SK-N-SH treated with all-trans-retinoic acid at 6 μM for 48 hours (cell line): ENCODE results near the gene CEPT1.

ENCODE experiments used
- ATAC-seq: fragments of 200-7000 bp; cut with Tn5 transposase; 3 replicates; pipeline ENCODE4 v1.9.1; 2020; ENCODE audit warnings: mild to moderate bottlenecking, moderate library complexity
- BACH2 ChIP-seq: fragments of 250-450 bp; sonication (Bioruptor Pico); IDR thresholded peaks from 2 replicates; pipeline ENCODE4 v1.9.0; 2021; ENCODE audit warnings: mild to moderate bottlenecking, borderline replicate concordance
- CSDC2 ChIP-seq: fragments of 250-450 bp; sonication (Bioruptor Pico); IDR thresholded peaks from 2 replicates; pipeline ENCODE4 v1.5.0; 2020; ENCODE audit warnings: mild to moderate bottlenecking, moderate library complexity
- ESRRG ChIP-seq: fragments of 250-450 bp; sonication (Bioruptor Pico); IDR thresholded peaks from 2 replicates; pipeline ENCODE4 v1.6.1; 2021; ENCODE audit warnings: mild to moderate bottlenecking
- GLIS3 ChIP-seq: fragments of 250-450 bp; sonication (Bioruptor Pico); IDR thresholded peaks from 2 replicates; pipeline ENCODE4 v1.5.0; 2020; ENCODE audit warnings: mild to moderate bottlenecking, moderate library complexity
- ISL1 ChIP-seq: fragments of 250-450 bp; sonication (Bioruptor Pico); IDR thresholded peaks from 2 replicates; pipeline ENCODE4 v2.1.2; 2022; ENCODE audit warnings: mild to moderate bottlenecking, moderate library complexity
- OSR1 ChIP-seq: fragments of 250-450 bp; sonication (Bioruptor Pico); IDR thresholded peaks from 2 replicates; pipeline ENCODE4 v1.8.0; 2022; ENCODE audit warnings: moderate library complexity, mild to moderate bottlenecking, inconsistent platforms
- PATZ1 ChIP-seq: fragments of 250-450 bp; sonication (Bioruptor Pico); IDR thresholded peaks from 2 replicates; pipeline ENCODE4 v1.8.0; 2020; ENCODE audit warnings: mild to moderate bottlenecking, moderate library complexity, borderline replicate concordance
- POU6F1 ChIP-seq: fragments of 250-450 bp; sonication (Bioruptor Pico); IDR thresholded peaks from 2 replicates; pipeline ENCODE4 v1.8.0; 2021; ENCODE audit warnings: low read depth, mild to moderate bottlenecking, moderate library complexity, borderline replicate concordance
- PPARA ChIP-seq: fragments of 250-450 bp; sonication (Bioruptor Pico); IDR thresholded peaks from 2 replicates; pipeline ENCODE4 v1.5.0; 2020; ENCODE audit warnings: mild to moderate bottlenecking, borderline replicate concordance
- RARB ChIP-seq: fragments of 250-450 bp; sonication (Bioruptor Pico); IDR thresholded peaks from 2 replicates; pipeline ENCODE4 v1.8.0; 2021; ENCODE audit warnings: mild to moderate bottlenecking, moderate library complexity
- TCF4 ChIP-seq: fragments of 250-450 bp; sonication (Bioruptor Pico); IDR thresholded peaks from 2 replicates; pipeline ENCODE4 v1.8.0; 2021; ENCODE audit warnings: mild to moderate bottlenecking, moderate library complexity, borderline replicate concordance
- TOX ChIP-seq: fragments of 250-450 bp; sonication (Bioruptor Pico); IDR thresholded peaks from 2 replicates; pipeline ENCODE4 v1.8.0; 2021; ENCODE audit warnings: mild to moderate bottlenecking, moderate library complexity, borderline replicate concordance
- ZC3H10 ChIP-seq: fragments of 250-450 bp; sonication (Bioruptor Pico); IDR thresholded peaks from 2 replicates; pipeline ENCODE4 v1.5.1; 2021; ENCODE audit warnings: mild to moderate bottlenecking, moderate library complexity
- ZFP3 ChIP-seq: fragments of 250-450 bp; sonication (Bioruptor Pico); IDR thresholded peaks from 2 replicates; pipeline ENCODE4 v1.5.0; 2020; ENCODE audit warnings: mild to moderate bottlenecking, moderate library complexity
- ZFP30 ChIP-seq: fragments of 450-650 bp; formaldehyde crosslinking; IDR thresholded peaks from 2 replicates; pipeline ENCODE4 v1.5.0; 2022; ENCODE audit warnings: mild to moderate bottlenecking, moderate library complexity
- ZNF565 ChIP-seq: fragments of 450-650 bp; formaldehyde crosslinking; conservative IDR thresholded peaks from 2 replicates; pipeline ENCODE4 v1.5.0; 2020; ENCODE audit warnings: low read depth, mild to moderate bottlenecking, moderate library complexity
- ZNF8 ChIP-seq: fragments of 450-650 bp; formaldehyde crosslinking; IDR thresholded peaks from 2 replicates; pipeline ENCODE4 v1.5.0; 2020; ENCODE audit warnings: mild to moderate bottlenecking, moderate library complexity
- TF ChIP-seq, protein P1 (sequence below): fragments of 250-450 bp; sonication (Bioruptor Pico); IDR thresholded peaks from 2 replicates; pipeline ENCODE4 v1.5.1; 2021; ENCODE audit warnings: mild to moderate bottlenecking, moderate library complexity
- TF ChIP-seq, protein P2 (sequence below): fragments of 250-450 bp; sonication (Bioruptor Pico); IDR thresholded peaks from 2 replicates; pipeline ENCODE4 v1.5.0; 2020; ENCODE audit warnings: mild to moderate bottlenecking, moderate library complexity
- TF ChIP-seq, protein P3 (sequence below): fragments of 250-450 bp; sonication (Bioruptor Pico); IDR thresholded peaks from 2 replicates; pipeline ENCODE4 v1.5.1; 2020; ENCODE audit warnings: low read depth, mild to moderate bottlenecking, moderate library complexity

The CEPT1 gene

GRCh38 chr1:111175349-111175748 is 35.3 kb downstream of the CEPT1 start:
- ATAC-seq, result no peak
- no peak for TF ChIP-seq CSDC2 (CRISPR knock-in tag)
- TF ChIP-seq, protein P1, sequence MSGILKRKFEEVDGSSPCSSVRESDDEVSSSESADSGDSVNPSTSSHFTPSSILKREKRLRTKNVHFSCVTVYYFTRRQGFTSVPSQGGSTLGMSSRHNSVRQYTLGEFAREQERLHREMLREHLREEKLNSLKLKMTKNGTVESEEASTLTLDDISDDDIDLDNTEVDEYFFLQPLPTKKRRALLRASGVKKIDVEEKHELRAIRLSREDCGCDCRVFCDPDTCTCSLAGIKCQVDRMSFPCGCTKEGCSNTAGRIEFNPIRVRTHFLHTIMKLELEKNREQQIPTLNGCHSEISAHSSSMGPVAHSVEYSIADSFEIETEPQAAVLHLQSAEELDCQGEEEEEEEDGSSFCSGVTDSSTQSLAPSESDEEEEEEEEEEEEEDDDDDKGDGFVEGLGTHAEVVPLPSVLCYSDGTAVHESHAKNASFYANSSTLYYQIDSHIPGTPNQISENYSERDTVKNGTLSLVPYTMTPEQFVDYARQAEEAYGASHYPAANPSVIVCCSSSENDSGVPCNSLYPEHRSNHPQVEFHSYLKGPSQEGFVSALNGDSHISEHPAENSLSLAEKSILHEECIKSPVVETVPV (CRISPR knock-in tag), result no peak
- TF ChIP-seq ISL1 (CRISPR knock-in tag), result no peak

DNA sequence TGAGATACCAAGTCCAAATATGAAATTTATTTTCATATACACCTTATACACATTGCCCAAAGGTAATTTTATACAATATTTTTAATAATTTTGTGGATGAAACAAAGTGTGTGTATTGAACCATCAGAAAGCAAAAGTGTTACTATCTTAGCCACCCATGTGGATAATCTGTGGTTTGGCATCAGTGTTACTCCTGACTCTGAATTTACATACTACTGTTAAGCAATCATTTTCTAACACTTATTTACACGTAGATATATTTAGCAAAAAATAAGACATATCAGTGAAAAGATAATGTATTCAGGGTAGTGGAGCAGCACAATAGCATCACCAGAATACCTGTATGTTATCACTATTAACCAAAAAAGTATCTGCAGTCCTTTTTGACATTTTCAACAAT is 36.7 kb downstream of the CEPT1 start:
- no peak for ATAC-seq
- TF ChIP-seq, protein P2, sequence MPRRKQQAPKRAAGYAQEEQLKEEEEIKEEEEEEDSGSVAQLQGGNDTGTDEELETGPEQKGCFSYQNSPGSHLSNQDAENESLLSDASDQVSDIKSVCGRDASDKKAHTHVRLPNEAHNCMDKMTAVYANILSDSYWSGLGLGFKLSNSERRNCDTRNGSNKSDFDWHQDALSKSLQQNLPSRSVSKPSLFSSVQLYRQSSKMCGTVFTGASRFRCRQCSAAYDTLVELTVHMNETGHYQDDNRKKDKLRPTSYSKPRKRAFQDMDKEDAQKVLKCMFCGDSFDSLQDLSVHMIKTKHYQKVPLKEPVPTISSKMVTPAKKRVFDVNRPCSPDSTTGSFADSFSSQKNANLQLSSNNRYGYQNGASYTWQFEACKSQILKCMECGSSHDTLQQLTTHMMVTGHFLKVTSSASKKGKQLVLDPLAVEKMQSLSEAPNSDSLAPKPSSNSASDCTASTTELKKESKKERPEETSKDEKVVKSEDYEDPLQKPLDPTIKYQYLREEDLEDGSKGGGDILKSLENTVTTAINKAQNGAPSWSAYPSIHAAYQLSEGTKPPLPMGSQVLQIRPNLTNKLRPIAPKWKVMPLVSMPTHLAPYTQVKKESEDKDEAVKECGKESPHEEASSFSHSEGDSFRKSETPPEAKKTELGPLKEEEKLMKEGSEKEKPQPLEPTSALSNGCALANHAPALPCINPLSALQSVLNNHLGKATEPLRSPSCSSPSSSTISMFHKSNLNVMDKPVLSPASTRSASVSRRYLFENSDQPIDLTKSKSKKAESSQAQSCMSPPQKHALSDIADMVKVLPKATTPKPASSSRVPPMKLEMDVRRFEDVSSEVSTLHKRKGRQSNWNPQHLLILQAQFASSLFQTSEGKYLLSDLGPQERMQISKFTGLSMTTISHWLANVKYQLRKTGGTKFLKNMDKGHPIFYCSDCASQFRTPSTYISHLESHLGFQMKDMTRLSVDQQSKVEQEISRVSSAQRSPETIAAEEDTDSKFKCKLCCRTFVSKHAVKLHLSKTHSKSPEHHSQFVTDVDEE, result no peak
- TF ChIP-seq ISL1 (CRISPR knock-in tag), result no peak
- no peak for TF ChIP-seq PATZ1 (CRISPR knock-in tag)
- no peak for TF ChIP-seq OSR1
- no peak for TF ChIP-seq ZC3H10
- no peak for TF ChIP-seq ZFP30 (CRISPR knock-in tag)
- TF ChIP-seq, protein P1 (CRISPR knock-in tag), result no peak
- TF ChIP-seq ESRRG (CRISPR knock-in tag), result no peak
- no peak for TF ChIP-seq ZFP3 (CRISPR knock-in tag)
- TF ChIP-seq TOX (CRISPR knock-in tag), result no peak
- TF ChIP-seq, protein P3, sequence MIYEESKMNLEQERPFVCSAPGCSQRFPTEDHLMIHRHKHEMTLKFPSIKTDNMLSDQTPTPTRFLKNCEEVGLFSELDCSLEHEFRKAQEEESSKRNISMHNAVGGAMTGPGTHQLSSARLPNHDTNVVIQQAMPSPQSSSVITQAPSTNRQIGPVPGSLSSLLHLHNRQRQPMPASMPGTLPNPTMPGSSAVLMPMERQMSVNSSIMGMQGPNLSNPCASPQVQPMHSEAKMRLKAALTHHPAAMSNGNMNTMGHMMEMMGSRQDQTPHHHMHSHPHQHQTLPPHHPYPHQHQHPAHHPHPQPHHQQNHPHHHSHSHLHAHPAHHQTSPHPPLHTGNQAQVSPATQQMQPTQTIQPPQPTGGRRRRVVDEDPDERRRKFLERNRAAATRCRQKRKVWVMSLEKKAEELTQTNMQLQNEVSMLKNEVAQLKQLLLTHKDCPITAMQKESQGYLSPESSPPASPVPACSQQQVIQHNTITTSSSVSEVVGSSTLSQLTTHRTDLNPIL (CRISPR knock-in tag), result no peak
- no peak for TF ChIP-seq ZNF565
- TF ChIP-seq CSDC2 (CRISPR knock-in tag), result no peak
- no peak for TF ChIP-seq BACH2 (CRISPR knock-in tag)
- TF ChIP-seq RARB, result no peak
- TF ChIP-seq POU6F1 (CRISPR knock-in tag), result no peak
- TF ChIP-seq ZNF8, result no peak
- TF ChIP-seq PPARA, result no peak
- no peak for TF ChIP-seq GLIS3 (CRISPR knock-in tag)
- no peak for TF ChIP-seq TCF4

- no peak for ATAC-seq
- TF ChIP-seq TOX (CRISPR knock-in tag) (no peak), PATZ1 (CRISPR knock-in tag) (no peak), ZC3H10 (no peak), BACH2 (CRISPR knock-in tag) (no peak), TCF4 (no peak), PPARA (no peak)
- TF ChIP-seq, protein P2, result no peak
- TF ChIP-seq, protein P1 (CRISPR knock-in tag), result no peak
Observed at GRCh38 chr1:111179968-111180533, 40.0 kb downstream of the CEPT1 start.
